ENCODE measurements around the gene MTMR4. TPM values are rescaled to one million over a fixed set of nuclear protein-coding genes. Genes with fewer than 3 reads are reported as not detected.
"Not testable (repeated sequence)": the region's sequence is repeated elsewhere in the genome, so short reads cannot be mapped to it uniquely, and the experiment has no call there.

Gene MTMR4
- total RNA-seq, 1 donor from 2014 or later: 42.6 TPM

GRCh38 chr17:58492238-58493121 is 22.0 kb downstream of the MTMR4 start:
- no peak for DNase-seq (ENCODE audit: low spot score)

- no peak for DNase-seq (ENCODE audit: low spot score)
Observed at GRCh38 chr17:58491510-58492045, 22.9 kb downstream of the MTMR4 start.

GRCh38 chr17:58488428-58488890 is 26.0 kb downstream of the MTMR4 start:
- no peak for DNase-seq (ENCODE audit: low spot score)

- peak; percentile 32 for DNase-seq (ENCODE audit: low spot score)
Observed at GRCh38 chr17:58487589-58488427, 26.6 kb downstream of the MTMR4 start, which contains the start of gene HSF5. TSS of gene HSF5 (minus strand) at chr17:58488408. CDS start at chr17:58488274, 134 bp downstream.

GRCh38 chr17:58484600-58484999 is 29.8 kb downstream of the MTMR4 start:
- DNase-seq (ENCODE audit: low spot score): no peak

GRCh38 chr17:58481798-58482197 is 32.6 kb downstream of the MTMR4 start:
- DNase-seq (ENCODE audit: low spot score): not testable (repeated sequence)

- DNase-seq (ENCODE audit: low spot score): no peak
Observed at GRCh38 chr17:58480090-58480489, 34.3 kb downstream of the MTMR4 start.

GRCh38 chr17:58476812-58477211 is 37.6 kb downstream of the MTMR4 start:
- DNase-seq (ENCODE audit: low spot score): no peak

GRCh38 chr17:58475985-58476384 is 38.5 kb downstream of the MTMR4 start:
- no peak for DNase-seq (ENCODE audit: low spot score)

GRCh38 chr17:58470356-58470755 is 44.1 kb downstream of the MTMR4 start:
- DNase-seq (ENCODE audit: low spot score): no peak

- DNase-seq (ENCODE audit: low spot score): no peak
Observed at GRCh38 chr17:58468944-58469343, 45.5 kb downstream of the MTMR4 start.

GRCh38 chr17:58455491-58455890 is 58.9 kb downstream of the MTMR4 start:
- DNase-seq (ENCODE audit: low spot score): no peak

GRCh38 chr17:58452738-58453137 is 61.7 kb downstream of the MTMR4 start:
- DNase-seq (ENCODE audit: low spot score): no peak

GRCh38 chr17:58447039-58447975 is 67.1 kb downstream of the MTMR4 start:
- DNase-seq (ENCODE audit: low spot score): peak; percentile 60

GRCh38 chr17:58446086-58446485 is 68.4 kb downstream of the MTMR4 start:
- DNase-seq (ENCODE audit: low spot score): no peak

Other genes starting within 250 kb of the MTMR4 start
- not detected for gene MPO, start 233.7 kb downstream of the MTMR4 start, total RNA-seq (ENCODE audit: insufficient read depth, low replicate concordance)
- 18.1 TPM for gene TSPOAP1, start 185.8 kb downstream of the MTMR4 start, total RNA-seq (ENCODE audit: insufficient read depth, low replicate concordance)
- 43.1 TPM for gene SUPT4H1, start 162.4 kb downstream of the MTMR4 start, total RNA-seq (ENCODE audit: insufficient read depth, low replicate concordance)
- 3.6 TPM for gene RNF43, start 97.1 kb downstream of the MTMR4 start, total RNA-seq (ENCODE audit: insufficient read depth, low replicate concordance)
- gene HSF5, start 26.2 kb downstream of the MTMR4 start, total RNA-seq (ENCODE audit: insufficient read depth, low replicate concordance): 0.72 TPM
- not detected for gene TEX14, start 177.4 kb upstream of the MTMR4 start, total RNA-seq (ENCODE audit: insufficient read depth, low replicate concordance)
- gene RAD51C, start 178.0 kb upstream of the MTMR4 start, total RNA-seq (ENCODE audit: insufficient read depth, low replicate concordance): 32.5 TPM
- 1.7 TPM for gene PPM1E, start 241.2 kb upstream of the MTMR4 start, total RNA-seq (ENCODE audit: insufficient read depth, low replicate concordance)